GM08714 (cell line): ENCODE data around the gene NSMF.
A peak's percentile ranks its signal among the peaks of the same experiment; 100 is the strongest.

ENCODE experiments used
- H3K4me3 ChIP-seq: fragments of 200-500 bp; sonication (Bioruptor generic); 2 replicates; pipeline ENCODE4 v1.5.1; 2014; ENCODE audit warnings: mild to moderate bottlenecking, low read length, inconsistent platforms
- ZNF274 ChIP-seq: IDR thresholded peaks from 2 replicates; pipeline ENCODE4 v1.6.1; 2012; ENCODE audit warnings: mild to moderate bottlenecking, low read depth, low read length

The NSMF gene, protein sequence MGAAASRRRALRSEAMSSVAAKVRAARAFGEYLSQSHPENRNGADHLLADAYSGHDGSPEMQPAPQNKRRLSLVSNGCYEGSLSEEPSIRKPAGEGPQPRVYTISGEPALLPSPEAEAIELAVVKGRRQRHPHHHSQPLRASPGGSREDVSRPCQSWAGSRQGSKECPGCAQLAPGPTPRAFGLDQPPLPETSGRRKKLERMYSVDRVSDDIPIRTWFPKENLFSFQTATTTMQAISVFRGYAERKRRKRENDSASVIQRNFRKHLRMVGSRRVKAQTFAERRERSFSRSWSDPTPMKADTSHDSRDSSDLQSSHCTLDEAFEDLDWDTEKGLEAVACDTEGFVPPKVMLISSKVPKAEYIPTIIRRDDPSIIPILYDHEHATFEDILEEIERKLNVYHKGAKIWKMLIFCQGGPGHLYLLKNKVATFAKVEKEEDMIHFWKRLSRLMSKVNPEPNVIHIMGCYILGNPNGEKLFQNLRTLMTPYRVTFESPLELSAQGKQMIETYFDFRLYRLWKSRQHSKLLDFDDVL

DNA sequence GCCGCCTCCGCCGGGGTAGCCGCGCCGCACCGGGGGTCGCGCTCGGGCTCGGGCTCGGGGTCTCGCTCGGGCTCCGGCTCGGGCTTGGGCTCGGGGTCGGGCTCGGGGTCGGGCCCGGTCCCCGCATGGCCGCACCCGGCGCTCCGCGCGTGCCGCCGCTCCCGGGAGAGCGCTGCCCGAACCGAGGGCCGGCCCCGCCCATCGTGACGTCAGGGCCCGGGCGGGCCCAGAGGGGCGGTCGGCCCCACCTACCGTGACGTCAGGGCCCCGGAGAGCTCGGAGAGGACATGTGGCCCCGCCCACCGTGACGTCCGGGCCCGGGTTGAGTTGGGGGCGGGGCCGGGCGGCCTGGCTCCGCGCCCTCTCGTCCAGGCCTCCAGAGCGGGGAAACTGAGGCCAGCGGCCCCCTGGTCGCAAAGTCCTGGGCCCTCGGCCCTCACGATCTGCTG, at the start of gene NSMF:
Gene NSMF (minus strand): TSS at position 183 of the 449 bp plus-strand sequence. CDS start 232 bp downstream, outside the sequence.
- H3K4me3 ChIP-seq, result peak within 1 kb of the TSS; percentile 71
- no peak for TF ChIP-seq ZNF274

DNA sequence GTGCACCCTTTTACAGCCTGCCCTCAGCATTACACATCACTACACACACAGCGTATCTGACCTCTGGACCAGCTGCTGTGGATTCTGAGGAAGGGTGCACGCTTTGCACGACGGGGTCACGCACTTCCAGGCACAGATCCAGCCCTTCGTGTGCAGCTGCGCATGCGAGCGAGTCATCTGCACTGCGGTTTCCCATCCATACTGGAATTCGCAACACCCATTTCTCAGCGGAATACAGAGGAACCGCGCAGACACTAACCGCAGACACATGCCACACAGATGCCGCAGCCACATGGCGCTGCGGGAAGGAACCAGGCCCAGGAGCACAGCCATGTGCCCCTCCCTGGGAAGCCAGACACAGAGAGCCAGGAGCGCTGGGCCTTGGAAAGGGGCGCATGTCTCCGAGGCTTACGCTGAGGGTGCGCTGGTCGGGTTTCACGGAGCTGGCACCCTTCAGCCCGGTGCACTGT, 47.6 kb upstream of the NSMF start:
- H3K4me3 ChIP-seq, result no peak overlapping the region
- TF ChIP-seq ZNF274, result no peak

DNA sequence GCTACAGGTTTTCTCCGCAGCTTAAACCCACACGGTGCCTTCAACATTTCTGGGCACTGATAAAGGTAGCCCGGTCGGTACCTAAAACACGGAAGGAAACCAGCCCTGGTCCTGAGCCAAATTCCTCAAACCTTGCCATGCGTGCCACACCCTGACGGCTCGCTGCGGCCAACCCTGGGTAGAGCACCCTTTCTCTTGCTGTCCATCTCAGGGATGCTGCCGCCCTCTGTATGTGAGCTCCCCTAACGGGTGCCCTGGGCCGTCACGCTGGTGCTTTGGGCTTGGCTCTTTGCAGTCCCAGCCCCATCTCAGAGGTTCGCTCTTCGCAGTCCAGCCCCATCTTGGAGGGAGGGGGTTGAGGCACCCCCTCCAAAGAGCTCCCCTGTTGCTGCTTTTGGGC, 47.1 kb upstream of the NSMF start:
- no peak overlapping the region for H3K4me3 ChIP-seq
- TF ChIP-seq ZNF274, result no peak

DNA sequence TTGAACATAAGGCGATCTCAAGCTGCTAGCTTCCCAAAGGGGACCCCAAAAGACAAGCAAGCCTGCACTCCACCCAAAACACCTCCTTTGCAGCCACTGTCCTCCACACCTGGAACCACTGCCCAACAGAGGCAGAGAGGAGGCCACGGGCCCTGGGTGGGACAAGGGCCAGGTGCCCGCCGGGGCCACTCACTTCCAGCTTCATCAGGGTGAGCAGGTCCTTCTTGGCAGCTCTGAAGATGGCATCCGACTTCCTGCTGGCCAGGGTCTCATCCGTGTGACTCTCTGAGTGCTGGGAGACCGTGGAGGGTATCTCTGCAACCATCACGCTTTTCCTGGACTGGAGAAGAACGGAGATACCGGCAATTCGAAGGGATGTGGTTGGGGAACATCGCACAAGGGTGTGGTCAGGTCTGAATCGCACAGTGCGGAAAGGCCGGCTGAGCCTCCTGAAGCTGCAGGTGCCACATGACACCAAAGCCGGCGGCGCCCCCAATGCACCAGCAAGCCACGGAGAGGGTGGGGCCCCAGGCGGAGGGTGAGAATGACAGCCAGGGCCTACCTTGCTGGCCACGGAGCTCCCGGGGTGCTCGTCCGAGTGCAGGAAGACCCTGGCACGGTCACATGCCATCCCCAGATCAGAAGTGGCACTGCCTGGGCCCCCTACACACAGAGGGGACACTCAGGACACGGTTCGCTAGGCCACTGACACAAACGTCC, 46.4 kb upstream of the NSMF start:
- H3K4me3 ChIP-seq, result no peak overlapping the region
- TF ChIP-seq ZNF274, result no peak

DNA sequence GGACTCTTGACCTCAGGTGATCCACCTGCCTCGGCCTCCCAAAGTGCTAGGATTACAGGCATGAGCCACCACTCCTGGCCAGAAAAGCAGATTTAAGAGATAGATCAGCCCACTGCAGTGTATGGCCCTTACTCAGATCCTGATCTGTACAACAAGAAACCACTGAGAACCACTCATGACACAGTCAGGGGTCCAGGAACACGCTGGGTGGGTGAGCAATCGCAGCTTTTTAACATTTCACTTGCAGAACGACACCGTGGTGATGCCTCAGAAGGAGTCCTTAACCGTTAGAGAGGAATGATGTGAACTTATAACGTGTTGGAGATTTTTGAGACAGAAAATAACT, 45.3 kb upstream of the NSMF start:
- no peak for TF ChIP-seq ZNF274
- no peak overlapping the region for H3K4me3 ChIP-seq

DNA sequence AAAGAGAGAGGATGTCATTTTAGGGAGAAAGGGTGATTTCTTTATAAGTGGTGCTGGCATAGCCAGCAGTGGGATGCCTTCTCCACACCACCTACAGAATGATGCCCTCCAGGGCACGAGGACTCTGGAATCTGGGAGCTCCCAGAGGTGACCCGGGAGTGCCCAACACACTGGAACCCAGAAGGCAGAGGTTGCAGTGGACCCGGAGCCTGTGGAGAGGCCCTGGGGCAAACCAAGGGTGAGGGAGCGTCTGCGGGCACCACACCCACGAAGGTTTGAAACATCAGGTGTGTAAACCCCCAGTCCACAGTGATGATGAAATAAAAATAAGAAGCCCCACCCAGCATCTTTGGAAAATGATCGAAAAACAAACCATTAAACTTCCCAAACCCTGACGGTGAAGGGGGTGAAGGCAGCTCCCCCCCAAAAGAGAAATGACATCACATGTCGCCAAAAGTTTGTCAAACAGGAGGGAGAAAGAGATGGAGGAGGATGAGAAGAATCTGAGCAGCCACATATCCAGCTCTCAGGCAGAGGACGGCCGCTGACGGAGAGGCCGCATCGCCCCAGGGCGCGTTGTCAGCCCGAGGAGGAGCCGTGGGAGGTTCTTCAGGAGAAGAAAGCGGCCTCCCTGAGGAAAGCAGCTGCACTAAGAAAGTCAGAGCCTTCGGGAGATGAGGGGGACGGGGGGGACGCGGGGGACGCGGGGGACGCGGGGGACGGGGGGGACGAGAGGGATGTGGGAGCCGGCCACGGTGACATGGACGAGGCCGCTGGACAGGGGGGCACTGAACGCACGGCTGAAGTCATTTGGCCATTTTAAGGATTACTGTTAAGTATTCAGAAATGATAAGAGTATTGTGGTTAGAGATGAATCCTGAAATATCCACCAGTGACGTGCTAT, 43.1 kb upstream of the NSMF start:
- no peak for TF ChIP-seq ZNF274
- H3K4me3 ChIP-seq, result no peak overlapping the region

DNA sequence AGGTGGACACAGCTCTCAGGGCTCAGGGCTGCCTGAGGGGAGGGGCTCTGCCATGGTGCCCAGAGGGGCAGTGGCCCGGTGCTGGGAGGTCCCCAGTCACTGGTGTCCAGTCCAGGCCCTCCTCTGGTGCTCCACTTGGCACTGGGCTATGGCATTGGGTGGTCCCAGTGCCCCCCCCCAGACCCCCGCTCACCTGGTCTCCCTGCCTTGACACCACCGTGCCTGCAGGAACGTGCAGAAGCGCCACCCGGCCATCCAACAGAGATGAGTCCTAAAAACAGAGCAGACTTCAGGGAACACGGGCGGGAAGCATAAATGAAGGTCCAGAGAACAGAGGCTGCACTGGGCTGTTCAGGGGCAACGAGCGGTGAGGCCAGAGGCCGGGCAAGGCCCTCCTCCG, 42.3 kb upstream of the NSMF start:
- TF ChIP-seq ZNF274, result no peak
- no peak overlapping the region for H3K4me3 ChIP-seq

DNA sequence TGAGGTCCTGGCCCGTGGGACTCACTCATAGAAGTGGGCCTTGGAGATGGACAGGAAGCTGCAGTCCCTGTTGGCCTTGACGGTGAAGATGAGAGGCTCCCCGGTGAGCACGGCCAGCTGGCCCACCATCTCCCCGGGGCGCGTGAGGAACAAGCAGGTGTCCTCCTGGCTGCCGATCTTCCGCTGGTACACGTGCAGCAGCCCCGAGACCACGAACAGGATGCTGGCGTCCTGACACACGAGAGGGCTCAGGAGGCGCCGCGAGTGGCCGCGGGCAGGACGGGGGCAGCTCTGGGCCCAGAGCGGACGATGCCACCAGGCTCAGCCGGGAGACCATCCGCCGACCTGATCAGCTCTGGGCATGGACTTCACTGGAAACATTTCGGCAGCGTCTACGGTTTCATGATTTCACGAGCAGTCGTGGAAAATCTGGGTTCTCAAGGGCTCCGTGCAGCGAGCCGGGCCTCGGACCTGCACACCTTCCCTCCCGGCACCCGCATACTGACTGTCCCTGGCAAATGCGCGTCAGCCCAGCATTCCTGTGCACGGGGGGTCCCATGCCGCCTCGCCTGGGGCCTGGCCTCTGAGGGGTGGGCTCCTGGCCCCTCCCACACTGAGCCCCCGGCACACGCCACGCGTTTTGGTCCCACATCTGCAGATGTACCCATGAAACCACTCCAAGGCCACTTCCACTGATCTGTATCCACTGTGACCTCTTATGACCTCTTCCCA, 41.7 kb upstream of the NSMF start:
- no peak for TF ChIP-seq ZNF274
- no peak overlapping the region for H3K4me3 ChIP-seq

DNA sequence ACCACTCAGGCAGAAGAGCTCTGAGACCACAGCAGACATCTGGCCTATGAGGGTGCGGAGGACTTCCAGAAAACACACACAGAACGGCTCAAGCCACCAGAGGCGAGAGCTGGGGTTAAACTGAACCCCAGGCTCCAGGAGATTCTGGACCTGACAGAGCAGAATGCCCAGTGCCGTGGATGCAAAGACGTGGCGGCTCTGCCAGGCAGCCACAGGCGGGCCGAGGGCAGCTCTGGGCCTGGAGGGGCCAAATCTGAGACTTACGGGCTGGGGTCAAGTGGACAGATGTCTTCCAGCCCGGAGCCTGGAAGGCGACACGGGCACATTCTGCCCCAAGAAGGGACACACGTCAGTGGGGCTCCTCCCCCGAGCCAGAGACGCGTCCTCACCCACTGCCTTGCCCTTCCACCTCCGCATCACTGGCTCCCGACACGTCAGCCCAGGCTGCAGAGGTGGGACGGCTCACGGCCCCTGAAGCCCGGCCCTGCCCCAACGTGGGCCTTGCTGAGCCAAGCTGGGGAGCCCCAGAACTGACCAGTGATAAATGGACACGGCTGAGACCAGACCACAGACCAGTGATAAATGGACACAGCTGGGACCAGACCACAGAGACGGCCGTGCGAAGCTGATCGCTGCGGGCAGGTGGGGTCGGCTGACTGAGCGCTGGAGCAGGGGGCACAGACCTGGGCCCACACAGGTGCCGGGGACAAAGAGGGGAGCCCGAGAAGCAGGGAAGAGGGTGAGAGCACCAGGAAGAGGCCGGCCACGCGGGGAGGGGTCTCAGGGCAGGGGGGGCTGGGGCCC, 40.9 kb upstream of the NSMF start:
- TF ChIP-seq ZNF274, result no peak
- H3K4me3 ChIP-seq, result no peak overlapping the region

DNA sequence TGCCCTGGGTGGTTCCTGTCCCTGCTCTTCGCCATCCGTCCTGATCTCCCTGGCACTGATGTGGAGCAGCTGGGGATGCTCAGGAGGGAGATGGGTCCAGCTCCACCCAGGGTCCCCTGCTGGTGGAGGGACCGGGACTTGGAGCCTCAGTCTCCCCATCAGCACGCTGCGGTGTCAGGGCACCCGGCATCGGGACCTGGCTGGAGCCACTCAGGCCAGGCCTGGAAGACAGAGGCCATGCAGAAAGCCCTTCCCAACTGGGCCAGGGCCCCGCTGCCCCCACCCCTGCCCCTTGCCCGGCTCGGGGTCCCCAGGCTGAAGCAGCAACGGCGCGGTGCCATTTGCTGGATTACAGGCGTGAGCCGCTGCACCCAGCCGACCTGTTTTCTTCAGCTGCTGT, 40.3 kb upstream of the NSMF start:
- no peak for TF ChIP-seq ZNF274
- H3K4me3 ChIP-seq, result no peak overlapping the region

DNA sequence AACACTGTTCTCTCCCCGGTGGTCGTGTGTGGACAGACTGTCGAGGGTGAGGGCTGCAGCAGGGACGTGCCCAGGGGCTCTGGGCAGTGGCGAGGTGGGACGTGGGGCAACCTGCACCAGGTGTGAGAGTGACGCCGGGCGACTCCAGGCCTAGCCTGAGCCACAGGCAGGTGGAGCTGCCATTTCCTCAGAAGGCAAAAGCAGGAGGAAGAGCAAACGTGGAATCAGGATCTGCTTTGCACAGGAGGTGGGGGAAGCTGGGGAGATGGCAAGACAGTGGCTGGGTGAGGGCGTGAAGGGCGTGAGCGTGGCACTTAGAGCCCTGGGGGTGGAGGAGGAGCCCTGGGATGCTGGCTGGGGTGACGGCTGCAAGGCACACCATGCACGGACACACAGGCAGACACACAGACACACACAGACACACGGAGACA, 39.6 kb upstream of the NSMF start:
- no peak overlapping the region for H3K4me3 ChIP-seq
- TF ChIP-seq ZNF274, result no peak

DNA sequence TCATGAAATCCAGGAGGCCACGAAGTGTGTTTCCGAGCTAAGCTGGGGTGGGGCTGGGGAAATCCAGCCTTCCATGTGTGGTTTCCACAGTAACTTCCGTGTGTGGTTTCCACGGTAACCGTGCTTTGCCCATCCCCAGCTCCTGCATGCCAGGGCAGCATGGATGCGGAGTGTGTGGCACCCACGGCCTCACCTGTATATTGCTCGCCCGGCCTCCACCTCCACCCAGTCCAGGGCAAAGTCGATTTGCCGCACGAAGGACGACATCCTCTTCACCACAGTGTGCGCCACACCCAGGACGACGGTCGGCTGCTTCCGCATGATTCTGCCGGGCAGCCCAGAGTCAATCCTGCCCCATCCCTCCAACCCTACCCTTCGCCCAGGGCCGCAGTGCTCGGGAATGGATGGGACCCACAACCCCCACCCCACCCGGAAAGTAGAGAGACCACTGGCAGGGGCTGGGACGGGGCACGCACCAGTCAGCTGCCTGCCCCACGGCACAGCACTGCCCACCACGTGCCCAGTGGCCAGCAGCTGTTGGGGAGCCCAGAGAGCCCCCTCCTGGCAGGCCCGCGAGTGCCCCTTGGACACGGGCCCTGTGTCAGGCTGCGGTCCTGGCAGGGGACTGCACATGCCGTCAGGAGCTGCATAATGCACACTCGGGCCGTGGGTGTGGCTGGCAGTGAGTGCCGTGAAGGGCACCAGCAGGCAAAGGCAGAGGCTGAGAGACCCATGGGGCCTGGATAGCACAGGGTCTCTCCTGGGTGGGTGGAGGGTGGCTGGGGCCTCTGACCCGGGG, 39.0 kb upstream of the NSMF start:
- no peak overlapping the region for H3K4me3 ChIP-seq
- no peak for TF ChIP-seq ZNF274
